SK-N-SH treated with all-trans-retinoic acid at 6 μM for 48 hours (cell line): ENCODE results near the gene CD200R1L.
A peak's percentile ranks its signal among the peaks of the same experiment; 100 is the strongest.

Experiments
- ARNTL ChIP-seq: fragments of 450-650 bp; formaldehyde crosslinking; IDR thresholded peaks from 2 replicates; pipeline ENCODE4 v1.5.0; 2020; ENCODE audit warnings: low read depth, mild to moderate bottlenecking, moderate library complexity, borderline replicate concordance
- CREB5 ChIP-seq: fragments of 250-450 bp; sonication (Bioruptor Pico); IDR thresholded peaks from 2 replicates; pipeline ENCODE4 v1.5.1; 2020; ENCODE audit warnings: low read depth, mild to moderate bottlenecking, moderate library complexity
- CSDC2 ChIP-seq: fragments of 250-450 bp; sonication (Bioruptor Pico); IDR thresholded peaks from 2 replicates; pipeline ENCODE4 v1.5.0; 2020; ENCODE audit warnings: mild to moderate bottlenecking, moderate library complexity
- ESRRG ChIP-seq: fragments of 250-450 bp; sonication (Bioruptor Pico); IDR thresholded peaks from 2 replicates; pipeline ENCODE4 v1.6.1; 2021; ENCODE audit warnings: mild to moderate bottlenecking
- OSR1 ChIP-seq: fragments of 250-450 bp; sonication (Bioruptor Pico); IDR thresholded peaks from 2 replicates; pipeline ENCODE4 v1.8.0; 2022; ENCODE audit warnings: moderate library complexity, mild to moderate bottlenecking, inconsistent platforms
- PPARA ChIP-seq: fragments of 250-450 bp; sonication (Bioruptor Pico); IDR thresholded peaks from 2 replicates; pipeline ENCODE4 v1.5.0; 2020; ENCODE audit warnings: mild to moderate bottlenecking, borderline replicate concordance
- RARB ChIP-seq: fragments of 250-450 bp; sonication (Bioruptor Pico); IDR thresholded peaks from 2 replicates; pipeline ENCODE4 v1.8.0; 2021; ENCODE audit warnings: mild to moderate bottlenecking, moderate library complexity
- ZFP30 ChIP-seq: fragments of 450-650 bp; formaldehyde crosslinking; IDR thresholded peaks from 2 replicates; pipeline ENCODE4 v1.5.0; 2022; ENCODE audit warnings: mild to moderate bottlenecking, moderate library complexity
- ZNF70 ChIP-seq: fragments of 450-650 bp; formaldehyde crosslinking; IDR thresholded peaks from 2 replicates; pipeline ENCODE4 v1.5.0; 2020; ENCODE audit warnings: mild to moderate bottlenecking, moderate library complexity
- ZNF8 ChIP-seq: fragments of 450-650 bp; formaldehyde crosslinking; IDR thresholded peaks from 2 replicates; pipeline ENCODE4 v1.5.0; 2020; ENCODE audit warnings: mild to moderate bottlenecking, moderate library complexity
- TF ChIP-seq, protein P1 (sequence below): fragments of 250-450 bp; sonication (Bioruptor Pico); IDR thresholded peaks from 2 replicates; pipeline ENCODE4 v1.8.0; 2020; ENCODE audit warnings: mild to moderate bottlenecking, moderate library complexity, borderline replicate concordance
- TF ChIP-seq, protein P2 (sequence below): fragments of 250-450 bp; sonication (Bioruptor Pico); IDR thresholded peaks from 2 replicates; pipeline ENCODE4 v1.5.0; 2020; ENCODE audit warnings: mild to moderate bottlenecking, moderate library complexity
- TF ChIP-seq, protein P3 (sequence below): fragments of 250-450 bp; sonication (Bioruptor Pico); IDR thresholded peaks from 2 replicates; pipeline ENCODE4 v1.5.1; 2021; ENCODE audit warnings: mild to moderate bottlenecking, moderate library complexity

- no peak for TF ChIP-seq ZFP30 (CRISPR knock-in tag)
- TF ChIP-seq ESRRG (CRISPR knock-in tag): no peak
- TF ChIP-seq ZNF8 (CRISPR knock-in tag): no peak
- TF ChIP-seq, protein P1, sequence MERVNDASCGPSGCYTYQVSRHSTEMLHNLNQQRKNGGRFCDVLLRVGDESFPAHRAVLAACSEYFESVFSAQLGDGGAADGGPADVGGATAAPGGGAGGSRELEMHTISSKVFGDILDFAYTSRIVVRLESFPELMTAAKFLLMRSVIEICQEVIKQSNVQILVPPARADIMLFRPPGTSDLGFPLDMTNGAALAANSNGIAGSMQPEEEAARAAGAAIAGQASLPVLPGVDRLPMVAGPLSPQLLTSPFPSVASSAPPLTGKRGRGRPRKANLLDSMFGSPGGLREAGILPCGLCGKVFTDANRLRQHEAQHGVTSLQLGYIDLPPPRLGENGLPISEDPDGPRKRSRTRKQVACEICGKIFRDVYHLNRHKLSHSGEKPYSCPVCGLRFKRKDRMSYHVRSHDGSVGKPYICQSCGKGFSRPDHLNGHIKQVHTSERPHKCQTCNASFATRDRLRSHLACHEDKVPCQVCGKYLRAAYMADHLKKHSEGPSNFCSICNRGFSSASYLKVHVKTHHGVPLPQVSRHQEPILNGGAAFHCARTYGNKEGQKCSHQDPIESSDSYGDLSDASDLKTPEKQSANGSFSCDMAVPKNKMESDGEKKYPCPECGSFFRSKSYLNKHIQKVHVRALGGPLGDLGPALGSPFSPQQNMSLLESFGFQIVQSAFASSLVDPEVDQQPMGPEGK (CRISPR knock-in tag): 0 out of 2 replicates have a peak, but pooled peaks have one; percentile 6
- TF ChIP-seq OSR1 (CRISPR knock-in tag): no peak
- TF ChIP-seq, protein P2, sequence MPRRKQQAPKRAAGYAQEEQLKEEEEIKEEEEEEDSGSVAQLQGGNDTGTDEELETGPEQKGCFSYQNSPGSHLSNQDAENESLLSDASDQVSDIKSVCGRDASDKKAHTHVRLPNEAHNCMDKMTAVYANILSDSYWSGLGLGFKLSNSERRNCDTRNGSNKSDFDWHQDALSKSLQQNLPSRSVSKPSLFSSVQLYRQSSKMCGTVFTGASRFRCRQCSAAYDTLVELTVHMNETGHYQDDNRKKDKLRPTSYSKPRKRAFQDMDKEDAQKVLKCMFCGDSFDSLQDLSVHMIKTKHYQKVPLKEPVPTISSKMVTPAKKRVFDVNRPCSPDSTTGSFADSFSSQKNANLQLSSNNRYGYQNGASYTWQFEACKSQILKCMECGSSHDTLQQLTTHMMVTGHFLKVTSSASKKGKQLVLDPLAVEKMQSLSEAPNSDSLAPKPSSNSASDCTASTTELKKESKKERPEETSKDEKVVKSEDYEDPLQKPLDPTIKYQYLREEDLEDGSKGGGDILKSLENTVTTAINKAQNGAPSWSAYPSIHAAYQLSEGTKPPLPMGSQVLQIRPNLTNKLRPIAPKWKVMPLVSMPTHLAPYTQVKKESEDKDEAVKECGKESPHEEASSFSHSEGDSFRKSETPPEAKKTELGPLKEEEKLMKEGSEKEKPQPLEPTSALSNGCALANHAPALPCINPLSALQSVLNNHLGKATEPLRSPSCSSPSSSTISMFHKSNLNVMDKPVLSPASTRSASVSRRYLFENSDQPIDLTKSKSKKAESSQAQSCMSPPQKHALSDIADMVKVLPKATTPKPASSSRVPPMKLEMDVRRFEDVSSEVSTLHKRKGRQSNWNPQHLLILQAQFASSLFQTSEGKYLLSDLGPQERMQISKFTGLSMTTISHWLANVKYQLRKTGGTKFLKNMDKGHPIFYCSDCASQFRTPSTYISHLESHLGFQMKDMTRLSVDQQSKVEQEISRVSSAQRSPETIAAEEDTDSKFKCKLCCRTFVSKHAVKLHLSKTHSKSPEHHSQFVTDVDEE (CRISPR knock-in tag): no peak
- TF ChIP-seq, protein P3, sequence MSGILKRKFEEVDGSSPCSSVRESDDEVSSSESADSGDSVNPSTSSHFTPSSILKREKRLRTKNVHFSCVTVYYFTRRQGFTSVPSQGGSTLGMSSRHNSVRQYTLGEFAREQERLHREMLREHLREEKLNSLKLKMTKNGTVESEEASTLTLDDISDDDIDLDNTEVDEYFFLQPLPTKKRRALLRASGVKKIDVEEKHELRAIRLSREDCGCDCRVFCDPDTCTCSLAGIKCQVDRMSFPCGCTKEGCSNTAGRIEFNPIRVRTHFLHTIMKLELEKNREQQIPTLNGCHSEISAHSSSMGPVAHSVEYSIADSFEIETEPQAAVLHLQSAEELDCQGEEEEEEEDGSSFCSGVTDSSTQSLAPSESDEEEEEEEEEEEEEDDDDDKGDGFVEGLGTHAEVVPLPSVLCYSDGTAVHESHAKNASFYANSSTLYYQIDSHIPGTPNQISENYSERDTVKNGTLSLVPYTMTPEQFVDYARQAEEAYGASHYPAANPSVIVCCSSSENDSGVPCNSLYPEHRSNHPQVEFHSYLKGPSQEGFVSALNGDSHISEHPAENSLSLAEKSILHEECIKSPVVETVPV: no peak
- TF ChIP-seq ZNF70 (CRISPR knock-in tag): no peak
- TF ChIP-seq CREB5: no peak
- TF ChIP-seq CSDC2 (CRISPR knock-in tag): no peak
- no peak for TF ChIP-seq PPARA (CRISPR knock-in tag)
- no peak for TF ChIP-seq RARB (CRISPR knock-in tag)
- TF ChIP-seq ARNTL (CRISPR knock-in tag): no peak
Observed at GRCh38 chr3:112778353-112778948, 68.2 kb downstream of the CD200R1L start.
